H1 (cell line): ENCODE measurements around the gene FAM50B.

Source experiments
- ASH2L ChIP-seq: fragments of 200-600, 300-600 bp; sonication (generic); IDR thresholded peaks from one replicate; pipeline ENCODE4 v1.7.1; 2017; ENCODE audit warnings: low read length
- CBX5 ChIP-seq: fragments of 300-800, 300-1000 bp; sonication (generic); IDR thresholded peaks from 2 replicates; pipeline ENCODE4 v1.7.1; 2016; ENCODE audit warnings: antibody characterized with exemption, low read length, low read depth
- CEBPB ChIP-seq: IDR thresholded peaks from 2 replicates; pipeline ENCODE4 v1.6.1; 2012; ENCODE audit warnings: low read depth, low read length
- CHD2 ChIP-seq: IDR thresholded peaks from 2 replicates; pipeline ENCODE4 v1.6.1; 2012; ENCODE audit warnings: low read length, improper control_type of control experiment
- CREB1 ChIP-seq: IDR thresholded peaks from 2 replicates; pipeline ENCODE4 v1.6.1; 2012; ENCODE audit warnings: inconsistent platforms
- PHF8 ChIP-seq: fragments of 200-600 bp; sonication (generic); conservative IDR thresholded peaks from 2 replicates; pipeline ENCODE4 v1.7.1; 2012; ENCODE audit warnings: low read depth, mild to moderate bottlenecking, inconsistent platforms, low read length, moderate library complexity
- POLR2AphosphoS5 ChIP-seq: IDR thresholded peaks from 2 replicates; pipeline ENCODE4 v1.6.1; 2011; ENCODE audit warnings: low read depth, low read length
- RAD21 ChIP-seq, 2 experiments: IDR thresholded peaks in 1 of 2; conservative IDR thresholded peaks in 1 of 2; 2 replicates each; pipeline ENCODE4 v1.6.1; 2011; ENCODE audit warnings: low read depth in 2 of 2, low read length in 2 of 2, improper control_type of control experiment in 1 of 2, inconsistent platforms in 1 of 2, mild to moderate bottlenecking in 1 of 2, moderate library complexity in 1 of 2
- SRF ChIP-seq: IDR thresholded peaks from 2 replicates; pipeline ENCODE4 v1.6.1; 2011; ENCODE audit warnings: mild to moderate bottlenecking, low read depth, low read length, moderate library complexity
- SUZ12 ChIP-seq: fragments of 200-600 bp; sonication (generic); IDR thresholded peaks from 2 replicates; pipeline ENCODE4 v1.6.1; 2012; ENCODE audit warnings: mild to moderate bottlenecking, inconsistent platforms, low read length, moderate library complexity, mixed read lengths
- TAF1 ChIP-seq: IDR thresholded peaks from 2 replicates; pipeline ENCODE4 v1.6.1; 2011; ENCODE audit warnings: mild to moderate bottlenecking, low read depth, low read length
- TF ChIP-seq, protein P1 (sequence below), 3 experiments: IDR thresholded peaks; 1 replicate in 2 of 3; 2 replicates in 1 of 3; pipeline versions ENCODE4 v1.5.1 to v1.6.1; 2011; ENCODE audit warnings: low read length in 3 of 3, mild to moderate bottlenecking in 3 of 3, inconsistent platforms in 2 of 3, low read depth in 1 of 3, moderate library complexity in 1 of 3; ENCODE audit not compliant: insufficient read depth in 1 of 3; ENCODE audit errors: control extremely low read depth in 1 of 3

DNA sequence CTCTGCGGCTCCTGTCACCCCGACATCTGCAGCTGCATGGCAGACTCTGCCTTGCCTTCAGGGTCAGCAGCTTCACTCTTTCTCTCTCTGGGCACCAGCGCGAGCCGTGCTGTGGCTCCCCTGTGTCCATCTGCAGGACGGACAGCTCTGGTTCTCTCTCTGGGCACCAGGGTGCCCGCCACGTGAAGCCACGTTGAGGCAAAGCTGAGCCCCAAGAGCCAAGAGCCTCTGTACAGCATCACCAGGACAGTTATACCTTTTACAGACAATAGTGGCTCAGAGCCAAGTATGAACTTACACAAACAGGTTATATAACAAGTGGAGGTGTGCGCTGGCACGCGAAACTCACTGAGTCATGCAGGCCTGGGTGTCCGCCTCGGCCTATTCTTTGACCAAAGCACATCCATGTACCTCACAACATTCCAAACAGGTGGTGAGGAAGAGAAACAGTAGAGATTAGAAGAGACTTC is 50.8 kb downstream of the FAM50B start:
- TF ChIP-seq, protein P1, sequence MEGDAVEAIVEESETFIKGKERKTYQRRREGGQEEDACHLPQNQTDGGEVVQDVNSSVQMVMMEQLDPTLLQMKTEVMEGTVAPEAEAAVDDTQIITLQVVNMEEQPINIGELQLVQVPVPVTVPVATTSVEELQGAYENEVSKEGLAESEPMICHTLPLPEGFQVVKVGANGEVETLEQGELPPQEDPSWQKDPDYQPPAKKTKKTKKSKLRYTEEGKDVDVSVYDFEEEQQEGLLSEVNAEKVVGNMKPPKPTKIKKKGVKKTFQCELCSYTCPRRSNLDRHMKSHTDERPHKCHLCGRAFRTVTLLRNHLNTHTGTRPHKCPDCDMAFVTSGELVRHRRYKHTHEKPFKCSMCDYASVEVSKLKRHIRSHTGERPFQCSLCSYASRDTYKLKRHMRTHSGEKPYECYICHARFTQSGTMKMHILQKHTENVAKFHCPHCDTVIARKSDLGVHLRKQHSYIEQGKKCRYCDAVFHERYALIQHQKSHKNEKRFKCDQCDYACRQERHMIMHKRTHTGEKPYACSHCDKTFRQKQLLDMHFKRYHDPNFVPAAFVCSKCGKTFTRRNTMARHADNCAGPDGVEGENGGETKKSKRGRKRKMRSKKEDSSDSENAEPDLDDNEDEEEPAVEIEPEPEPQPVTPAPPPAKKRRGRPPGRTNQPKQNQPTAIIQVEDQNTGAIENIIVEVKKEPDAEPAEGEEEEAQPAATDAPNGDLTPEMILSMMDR (IDR thresholded peaks at IDR 0.05; ENCODE audit: control extremely low read depth in 1 of 3, insufficient read depth in 1 of 3, low read depth in 1 of 3, low read length in 3 of 3), result no peak
- no peak for TF ChIP-seq TAF1
- no peak for TF ChIP-seq CEBPB
- TF ChIP-seq ASH2L, result no peak
- no peak for TF ChIP-seq RAD21 (IDR thresholded peaks at IDR 0.05 in 1 of 2, conservative IDR thresholded peaks at IDR 0.05 in 1 of 2; ENCODE audit: low read depth in 2 of 2, low read length in 2 of 2)
- no peak for TF ChIP-seq POLR2AphosphoS5
- no peak for TF ChIP-seq CREB1
- TF ChIP-seq SRF, result no peak
- TF ChIP-seq CHD2, result no peak
- no peak for TF ChIP-seq PHF8
- no peak for TF ChIP-seq CBX5
- no peak for TF ChIP-seq SUZ12
